ES-I3 (cell line): Measurements from ENCODE around the gene DENND4B.

Experiments
- H3K36me3 ChIP-seq: 2 replicates; pipeline ENCODE4 v1.6.1; 2013; ENCODE audit warnings: mild to moderate bottlenecking, low read length, control low read depth, moderate library complexity; ENCODE audit not compliant: insufficient read depth
- H3K4me1 ChIP-seq: 2 replicates; pipeline ENCODE4 v1.6.1; 2013; ENCODE audit warnings: mild to moderate bottlenecking, control low read depth, low read length; ENCODE audit not compliant: insufficient read depth
- H3K9ac ChIP-seq: 2 replicates; pipeline ENCODE4 v1.6.1; 2013; ENCODE audit warnings: low read depth, mild to moderate bottlenecking, low read length, moderate library complexity
- H3K9me3 ChIP-seq: 2 replicates; pipeline ENCODE4 v1.6.1; 2013; ENCODE audit warnings: mild to moderate bottlenecking, low read length, moderate library complexity; ENCODE audit not compliant: control insufficient read depth, insufficient read depth

The DENND4B gene

DNA sequence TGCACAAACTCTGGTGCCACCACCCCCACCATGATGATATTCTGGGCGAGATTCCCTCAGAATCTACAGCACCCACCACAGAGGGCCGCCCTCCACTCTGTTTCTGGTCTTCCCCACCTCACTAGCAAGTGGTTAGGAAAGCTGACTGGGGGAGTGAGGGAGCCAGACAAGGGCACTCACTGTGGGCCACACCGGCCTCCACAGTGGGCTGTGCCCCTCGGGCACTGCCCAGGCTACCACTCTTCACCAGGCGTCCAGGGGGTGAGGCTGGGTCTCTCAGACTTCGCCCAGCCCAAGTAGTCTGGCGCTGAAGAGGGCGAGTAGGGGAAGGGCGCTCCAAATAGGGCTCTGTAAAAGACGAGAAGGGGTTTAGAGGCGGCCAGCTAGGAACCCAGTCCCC is 12.6 kb downstream of the DENND4B start:
- Histone ChIP-seq H3K36me3 (no peaks in the 10 kb centered on the region; the same call in none of the 2 replicates), H3K9me3 (no peaks in the 10 kb centered on the region), H3K9ac (no peak overlapping the region), H3K4me1 (no peaks in the 10 kb centered on the region)

DNA sequence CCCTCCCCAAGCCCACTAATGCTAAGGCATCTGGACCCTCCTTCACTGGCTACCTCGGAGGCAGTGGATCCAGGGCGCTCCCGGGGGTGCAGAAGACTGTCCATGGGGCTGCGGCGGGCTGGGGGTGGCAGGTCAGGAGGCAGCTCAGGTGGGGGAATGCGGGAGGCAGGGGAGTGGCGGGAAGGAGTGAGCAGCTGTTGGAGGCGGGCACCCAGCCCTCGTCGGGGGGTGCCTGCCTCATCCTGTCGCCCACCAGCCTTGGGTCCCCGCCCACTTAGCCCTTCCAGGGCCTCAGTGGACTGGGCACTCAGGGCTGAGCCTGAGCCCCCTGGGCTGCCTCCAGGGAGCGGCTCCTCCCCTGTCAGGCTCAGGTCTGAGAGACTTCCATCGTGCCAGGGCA is 13.1 kb downstream of the DENND4B start:
- no peaks in the 10 kb centered on the region for H3K9me3 ChIP-seq
- no peaks in the 10 kb centered on the region; the same call in none of the 2 replicates for H3K36me3 ChIP-seq
- H3K4me1 ChIP-seq = no peaks in the 10 kb centered on the region
- H3K9ac ChIP-seq = no peak overlapping the region

DNA sequence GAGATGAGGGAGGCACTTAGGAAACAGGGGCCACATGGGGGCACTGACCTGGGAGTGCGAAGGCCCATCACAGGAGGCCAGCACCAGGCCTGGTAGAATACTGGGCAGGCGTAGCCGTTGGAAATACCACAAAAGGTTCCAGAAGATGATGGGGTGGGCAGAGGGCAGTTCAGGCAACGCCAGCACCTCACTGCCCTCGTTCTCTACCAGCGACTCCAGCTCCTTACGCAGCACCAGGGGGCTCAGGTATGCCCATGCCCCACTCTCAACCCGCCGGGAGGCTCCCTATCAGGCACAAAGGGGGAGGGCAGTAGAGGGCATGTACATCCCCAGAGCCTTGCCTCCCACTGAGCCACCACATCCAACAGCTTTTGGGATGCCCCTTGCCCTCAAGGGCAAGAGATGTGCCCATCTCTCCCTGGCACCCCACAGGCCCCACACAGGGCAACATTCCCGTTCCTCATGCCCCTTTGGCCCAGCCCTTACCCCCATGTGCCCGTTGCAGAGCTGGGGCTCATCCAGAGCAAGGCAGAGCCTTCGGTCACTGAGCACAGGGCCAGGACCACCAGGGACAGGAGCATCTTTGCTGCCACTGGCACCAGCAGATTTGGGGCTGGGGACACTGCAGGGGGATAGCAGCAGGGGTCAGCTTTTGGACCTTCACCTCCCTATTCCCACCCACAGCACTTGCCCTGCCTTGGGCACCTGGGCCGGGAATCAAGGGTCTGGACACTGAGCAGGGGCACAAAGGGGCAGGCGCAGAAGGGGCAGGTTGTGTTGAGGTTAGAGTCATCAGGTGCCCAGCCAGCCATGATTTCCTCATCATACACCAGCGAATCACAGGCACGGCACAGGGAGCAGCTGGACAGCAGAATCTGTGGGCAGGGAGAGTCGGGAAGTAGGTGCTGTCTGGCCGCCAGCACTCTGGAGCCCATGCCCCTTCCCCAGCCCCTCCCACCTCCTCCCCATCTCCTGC is 14.1 kb downstream of the DENND4B start:
- no peak overlapping the region for H3K9ac ChIP-seq
- H3K36me3 ChIP-seq = no peaks in the 10 kb centered on the region; the same call in none of the 2 replicates
- H3K9me3 ChIP-seq = no peaks in the 10 kb centered on the region
- H3K4me1 ChIP-seq = no peaks in the 10 kb centered on the region

DNA sequence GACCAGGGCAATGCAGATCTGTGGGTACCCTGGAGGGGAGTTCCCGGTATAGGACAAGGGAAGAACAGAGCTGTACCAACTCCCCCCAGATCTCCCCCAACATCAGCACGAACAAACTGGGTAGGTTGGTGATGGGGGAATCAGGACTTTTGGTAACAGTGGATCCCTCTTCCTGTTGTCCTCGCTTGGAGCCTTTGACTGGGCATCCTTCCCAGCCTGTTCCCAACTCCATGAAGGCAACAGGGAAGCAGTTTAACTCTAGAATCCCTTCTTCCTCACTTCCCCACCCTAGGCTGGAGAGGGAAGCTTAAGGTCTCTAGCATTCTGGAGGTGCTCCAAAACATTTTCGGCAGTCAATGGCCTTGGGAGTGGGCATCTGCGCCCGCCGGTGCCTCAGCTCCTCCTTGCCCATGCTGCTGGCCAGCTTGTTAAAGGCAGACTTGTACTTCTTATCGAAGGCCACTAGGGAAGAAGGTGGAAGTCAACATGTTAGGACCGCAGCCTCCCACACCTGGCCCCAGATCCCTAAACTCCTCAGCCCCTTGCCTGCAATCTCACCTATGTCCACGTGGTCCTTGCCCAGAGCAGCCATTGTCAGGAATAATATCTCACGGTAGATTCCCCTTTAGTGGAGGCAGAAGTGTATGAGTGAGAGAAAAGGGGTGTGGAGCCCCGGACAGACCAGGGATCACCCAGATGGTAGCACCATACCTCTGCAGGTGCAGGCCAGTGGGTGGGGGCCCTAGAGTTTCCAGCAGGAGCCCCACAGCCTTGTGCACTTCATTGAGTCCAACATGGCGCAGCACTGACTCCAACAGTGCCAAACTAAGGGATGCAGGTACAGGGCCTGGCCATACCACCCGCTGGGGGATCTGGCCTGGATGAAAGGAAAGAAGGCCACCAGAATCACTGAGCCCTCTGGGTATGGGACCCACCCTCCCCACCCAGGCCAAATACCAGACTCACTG is 16.3 kb downstream of the DENND4B start:
- H3K36me3 ChIP-seq = no peaks in the 10 kb centered on the region; the same call in 1 of the 2 replicates
- no peak overlapping the region for H3K9ac ChIP-seq
- H3K9me3 ChIP-seq = no peaks in the 10 kb centered on the region
- H3K4me1 ChIP-seq = no peaks in the 10 kb centered on the region

DNA sequence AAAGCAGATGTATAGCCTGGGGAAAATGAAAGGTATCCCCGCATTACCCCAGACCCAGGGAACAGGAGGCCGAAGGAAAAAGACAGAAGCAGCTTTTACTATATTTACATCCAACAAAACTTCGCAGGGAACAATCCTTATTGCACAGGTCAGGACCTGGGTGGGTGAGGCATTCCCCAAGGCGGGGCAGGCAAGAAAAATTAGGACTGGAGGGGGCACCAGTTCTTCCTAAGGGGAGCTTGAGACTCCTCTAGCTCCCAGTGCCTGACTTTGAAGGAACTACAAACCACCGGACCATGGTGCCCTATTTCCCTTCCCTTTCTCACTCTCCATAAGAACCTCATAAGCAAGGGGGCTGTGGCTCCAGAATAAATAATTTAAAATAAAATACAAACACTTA is 17.1 kb downstream of the DENND4B start:
- H3K9ac ChIP-seq = no peak overlapping the region
- H3K9me3 ChIP-seq = no peaks in the 10 kb centered on the region
- no peaks in the 10 kb centered on the region for H3K4me1 ChIP-seq
- no peaks in the 10 kb centered on the region; the same call in 1 of the 2 replicates for H3K36me3 ChIP-seq

DNA sequence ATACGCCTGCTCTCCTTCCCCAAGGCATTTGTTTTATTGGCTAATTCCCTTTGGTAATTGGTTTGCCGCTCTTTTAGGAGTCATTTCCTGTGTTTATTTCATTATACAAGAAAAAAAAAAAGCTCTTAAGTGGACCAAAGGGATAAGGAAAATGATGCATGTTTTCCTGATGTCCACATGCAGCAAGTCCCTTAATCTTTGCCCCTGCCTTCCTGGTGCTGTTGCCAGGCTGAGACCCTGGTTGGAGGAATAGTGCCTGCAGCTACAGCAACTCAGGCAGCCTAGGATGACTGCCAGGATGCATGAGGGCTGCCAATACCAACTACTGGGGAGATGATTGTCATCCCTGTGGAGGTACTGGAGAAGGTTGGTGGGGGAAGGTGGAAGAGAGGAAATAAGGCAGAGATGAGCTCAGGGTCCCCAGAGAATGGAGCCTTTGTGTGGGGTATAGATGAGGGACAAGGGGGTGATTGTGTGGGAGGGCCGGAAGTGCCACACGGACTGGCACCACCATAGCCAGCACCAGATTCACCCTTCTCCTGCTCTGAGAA is 17.7 kb downstream of the DENND4B start:
- no peaks in the 10 kb centered on the region for H3K9me3 ChIP-seq
- no peaks in the 10 kb centered on the region; the same call in 1 of the 2 replicates for H3K4me1 ChIP-seq
- no peak overlapping the region for H3K9ac ChIP-seq
- H3K36me3 ChIP-seq = no peaks in the 10 kb centered on the region; the same call in 1 of the 2 replicates

DNA sequence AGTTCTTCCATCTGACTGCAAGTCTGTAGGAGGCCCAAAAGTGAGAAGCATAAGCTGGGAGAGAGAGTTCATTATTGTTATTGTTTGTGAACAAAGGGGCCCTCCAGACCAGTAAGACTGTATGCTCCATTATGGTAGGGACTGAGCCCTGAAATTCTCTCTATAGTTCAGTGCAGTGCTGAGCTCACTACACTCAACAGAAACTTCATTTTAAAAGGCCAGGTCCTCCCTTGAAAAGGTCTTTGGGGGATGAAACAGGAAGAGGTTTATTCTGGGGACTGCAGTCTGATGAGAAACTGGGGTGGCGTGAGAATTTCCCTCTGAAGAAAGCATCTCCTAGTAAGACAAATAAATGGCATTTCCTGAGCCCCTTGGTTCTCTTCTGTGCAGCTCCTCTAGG is 18.3 kb downstream of the DENND4B start:
- Histone ChIP-seq H3K4me1 (no peaks in the 10 kb centered on the region; the same call in 1 of the 2 replicates), H3K36me3 (no peaks in the 10 kb centered on the region; the same call in 1 of the 2 replicates), H3K9me3 (no peaks in the 10 kb centered on the region), H3K9ac (no peak overlapping the region)

DNA sequence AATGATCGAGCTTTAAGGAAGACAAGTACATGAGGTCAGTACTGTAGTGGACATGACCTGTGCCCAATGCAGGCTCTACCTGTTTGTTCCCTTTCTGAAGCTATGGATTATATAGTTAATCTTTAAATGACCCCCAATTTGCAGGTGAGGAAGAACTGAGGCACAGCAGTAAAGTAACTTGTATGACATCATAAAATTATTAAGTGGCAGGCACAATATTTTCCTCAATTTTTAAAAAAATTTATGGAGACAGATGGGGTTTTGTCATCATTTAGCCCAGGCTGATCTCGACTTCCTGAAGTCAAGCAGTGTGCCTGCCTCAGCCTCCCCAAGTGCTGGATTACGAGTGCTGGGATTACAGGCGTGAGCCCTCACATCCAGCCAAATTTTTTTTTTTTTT is 20.1 kb downstream of the DENND4B start:
- Histone ChIP-seq H3K9me3 (no peaks in the 10 kb centered on the region), H3K4me1 (no peaks in the 10 kb centered on the region; the same call in 1 of the 2 replicates)

DNA sequence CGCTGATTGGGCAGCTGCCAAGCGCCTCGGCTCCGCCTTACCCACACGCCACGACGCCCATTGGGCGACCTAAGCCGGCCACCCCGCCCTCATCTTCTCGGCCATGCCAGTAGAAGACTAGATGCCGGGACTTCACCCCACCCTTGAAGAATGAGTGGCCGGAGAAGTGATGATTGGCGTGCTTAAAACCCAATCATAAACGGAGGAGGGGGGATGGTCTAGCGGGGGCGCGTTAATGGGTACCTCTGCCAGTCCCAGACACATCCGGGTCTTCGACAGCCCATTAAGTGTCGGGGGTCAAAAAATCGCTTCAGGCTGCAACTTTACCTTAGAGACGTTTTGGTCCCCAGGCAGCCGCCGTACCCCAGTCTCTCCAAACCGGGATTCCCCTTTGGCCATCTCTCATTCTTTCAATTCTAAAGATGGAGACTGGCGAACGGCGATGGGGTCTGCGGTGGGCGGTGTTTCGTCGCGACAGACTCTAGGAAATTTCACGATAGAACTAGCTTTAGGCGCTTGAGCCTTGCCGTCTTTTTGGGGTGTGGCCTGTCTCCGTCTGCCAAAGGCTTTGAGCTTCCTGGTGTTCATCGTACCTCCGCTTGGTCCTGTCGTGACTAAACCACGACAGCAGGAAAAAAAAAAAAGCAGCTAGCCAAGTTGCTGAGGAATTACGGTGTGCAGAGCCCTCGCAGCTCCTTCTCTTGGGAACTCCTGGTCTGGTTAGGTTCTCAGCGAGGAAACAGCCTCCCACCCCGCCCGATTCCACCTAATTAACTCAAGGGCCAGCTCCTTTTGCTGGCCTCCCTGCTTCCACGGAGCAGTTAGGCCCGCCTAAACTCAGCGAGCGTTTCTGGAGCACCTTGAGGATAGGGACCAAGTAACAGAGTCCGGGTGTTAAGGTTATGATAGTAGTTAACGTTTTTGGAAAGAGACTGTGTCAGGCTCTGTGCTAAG is 23.3 kb downstream of the DENND4B start, which contains the start of gene GATAD2B:
TSS of gene GATAD2B (minus strand) at position 1 of the 954 bp plus-strand sequence. CDS start 94,625 bp downstream, outside the sequence.
- Histone ChIP-seq H3K4me1 (peaks cover 13% of the 10 kb centered on the region), H3K9ac (peak within 1 kb of the TSS; percentile 73), H3K36me3 (no peaks in the 10 kb centered on the region), H3K9me3 (no peaks in the 10 kb centered on the region)

More for the DNA sequence above, 20.1 kb downstream of the DENND4B start:
- Histone ChIP-seq H3K36me3 (no peaks in the 10 kb centered on the region), H3K9ac (no peak overlapping the region)

DNA sequence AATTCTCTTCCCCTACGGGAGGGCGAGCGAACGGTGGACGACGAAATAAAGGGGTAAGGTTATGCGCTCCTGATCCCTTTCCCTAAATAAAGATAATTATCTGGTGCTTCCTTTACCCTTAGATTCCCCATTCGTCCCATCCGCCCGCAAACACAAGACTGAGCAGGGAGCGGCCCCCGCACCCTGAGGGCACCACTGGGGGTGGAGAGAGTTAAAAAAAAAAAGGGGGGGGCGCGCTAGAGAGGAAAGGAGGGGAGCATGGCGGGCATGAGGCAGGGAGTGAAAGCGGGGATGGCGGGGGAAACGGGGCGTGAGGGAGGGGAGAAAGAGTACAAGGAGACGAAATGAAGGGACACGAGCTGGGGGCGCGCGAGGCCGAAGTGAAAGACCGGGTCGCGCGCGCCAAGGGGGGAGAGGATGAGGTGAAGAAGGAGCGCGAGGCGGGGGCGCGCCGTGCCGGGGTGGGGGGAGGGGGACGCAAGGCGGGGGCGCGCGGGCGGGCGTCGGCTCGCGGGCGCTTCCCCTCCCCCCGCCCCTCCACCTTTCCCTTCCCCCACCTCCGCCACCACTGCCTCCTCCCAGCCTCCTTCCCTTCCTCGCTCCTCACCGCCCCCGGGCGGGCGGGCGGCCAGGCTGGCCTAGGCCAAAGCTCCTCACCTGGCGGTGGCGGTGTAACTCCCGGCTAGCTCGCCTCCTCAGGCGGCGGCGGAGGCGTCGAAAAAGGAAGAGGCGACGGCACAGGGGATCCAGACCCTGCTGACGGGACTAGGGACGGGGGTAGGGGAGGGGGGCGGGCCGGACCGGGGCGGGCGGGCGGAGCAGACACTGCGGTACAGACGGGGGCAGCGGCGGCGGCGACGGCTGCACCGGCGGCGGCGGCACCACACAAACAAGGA is 24.2 kb downstream of the DENND4B start:
- Histone ChIP-seq H3K9me3 (no peaks in the 10 kb centered on the region), H3K4me1 (peaks cover 13% of the 10 kb centered on the region), H3K36me3 (no peaks in the 10 kb centered on the region), H3K9ac (peak overlapping the region; percentile 67)

DNA sequence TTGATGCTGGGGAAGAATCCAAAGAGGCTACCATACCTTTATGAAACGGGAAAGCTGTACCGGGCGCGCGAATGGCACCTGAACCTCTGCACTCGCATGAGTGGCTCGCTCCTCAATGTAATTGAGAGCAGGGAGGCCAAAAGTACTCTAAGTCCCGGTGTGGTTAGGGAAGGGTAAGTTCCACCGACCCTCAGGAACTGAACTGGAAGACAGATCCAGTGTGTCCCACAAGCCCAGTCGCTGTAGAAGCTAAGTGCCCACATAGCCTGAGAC is 24.8 kb downstream of the DENND4B start:
- Histone ChIP-seq H3K9ac (peak overlapping the region; percentile 62), H3K9me3 (no peaks in the 10 kb centered on the region), H3K4me1 (peaks cover 13% of the 10 kb centered on the region), H3K36me3 (no peaks in the 10 kb centered on the region)

DNA sequence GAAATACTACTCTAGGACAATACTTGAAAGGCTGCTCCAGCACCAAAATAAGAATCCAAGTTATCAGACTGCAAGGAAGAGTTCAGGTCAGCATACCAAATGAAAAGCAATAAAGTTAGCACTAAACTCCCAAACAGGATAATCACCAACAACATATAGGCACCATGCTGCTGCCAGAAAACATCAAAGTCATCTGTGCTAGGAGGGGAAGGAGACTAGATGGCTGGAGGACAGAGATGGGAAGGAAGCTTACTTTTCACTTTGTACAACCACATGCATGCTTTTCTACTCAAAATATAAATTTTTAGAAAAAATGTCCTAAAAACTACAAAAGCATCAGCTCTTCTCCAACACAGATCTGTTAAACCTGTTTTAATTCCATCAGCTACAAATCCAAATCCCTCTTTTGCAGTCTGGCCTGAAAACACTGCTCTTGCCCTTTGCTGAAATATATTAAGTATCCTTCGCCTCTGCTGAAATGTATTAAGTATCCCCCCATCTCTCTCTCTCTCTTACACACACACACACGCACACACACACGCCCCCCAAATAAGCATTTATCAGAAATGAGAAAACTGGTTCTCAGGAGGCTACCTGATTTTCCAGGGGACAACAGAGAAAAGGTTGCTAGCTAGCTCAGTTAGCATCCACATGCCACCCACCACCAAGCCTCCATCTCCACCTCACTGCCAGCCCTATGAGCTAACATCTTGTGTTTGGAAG is 25.3 kb downstream of the DENND4B start:
- H3K4me1 ChIP-seq = peaks cover 13% of the 10 kb centered on the region
- no peaks in the 10 kb centered on the region for H3K36me3 ChIP-seq
- H3K9ac ChIP-seq = peak overlapping the region; percentile 62
- no peaks in the 10 kb centered on the region for H3K9me3 ChIP-seq
